DOHH2 (cell line): Measurements from ENCODE around the gene SLC35G4.
"Not testable (repeated sequence)": the region's sequence is repeated elsewhere in the genome, so short reads cannot be mapped to it uniquely, and the experiment has no call there.

Experiments
- CTCF ChIP-seq: fragments of 200-600 bp; sonication (generic); IDR thresholded peaks from one replicate; pipeline ENCODE4 v1.5.1; 2014; ENCODE audit warnings: antibody characterized with exemption, mild to moderate bottlenecking, low read depth, low read length; ENCODE audit not compliant: poor library complexity, severe bottlenecking
- EZH2phosphoT487 ChIP-seq: fragments of 200-600 bp; sonication (generic); IDR thresholded peaks from 2 replicates; pipeline ENCODE4 v1.6.1; 2017; ENCODE audit warnings: borderline replicate concordance, mild to moderate bottlenecking, antibody characterized with exemption, low read length, moderate library complexity, mixed read lengths

- not testable (repeated sequence) for TF ChIP-seq CTCF, EZH2phosphoT487
Observed at GRCh38 chr18:11613611-11614010, 4.2 kb downstream of the SLC35G4 start.
